ENCODE data around the gene TBC1D10B.
A peak's percentile ranks its signal among the peaks of the same experiment; 100 is the strongest.

TBC1D10B gene

GRCh38 chr16:30352488-30353401 lies 17.5 kb downstream of the TBC1D10B start:
- TF ChIP-seq CTCF (IDR thresholded peaks at IDR 0.05; ENCODE audit: insufficient read depth, low read depth, low read length, missing control alignments), result no peak
- no peak for DNase-seq (ENCODE audit: low read depth)
- H3K4me3 ChIP-seq (ENCODE audit: low read depth, low read length), result no peak overlapping the region

- TF ChIP-seq CTCF (IDR thresholded peaks at IDR 0.05; ENCODE audit: insufficient read depth, low read depth, low read length, missing control alignments), result no peak
- no peak overlapping the region for H3K4me3 ChIP-seq (ENCODE audit: low read depth, low read length)
- DNase-seq (ENCODE audit: low read depth), result no peak
Measured at GRCh38 chr16:30351586-30352419, 18.5 kb downstream of the TBC1D10B start.

GRCh38 chr16:30351001-30351441 lies 19.3 kb downstream of the TBC1D10B start:
- DNase-seq (ENCODE audit: low read depth), result no peak
- TF ChIP-seq CTCF (IDR thresholded peaks at IDR 0.05; ENCODE audit: insufficient read depth, low read depth, low read length, missing control alignments), result no peak
- no peak overlapping the region for H3K4me3 ChIP-seq (ENCODE audit: low read depth, low read length)

GRCh38 chr16:30350134-30350871 lies 20.0 kb downstream of the TBC1D10B start:
- H3K4me3 ChIP-seq (ENCODE audit: low read depth, low read length), result no peak overlapping the region
- no peak for TF ChIP-seq CTCF (IDR thresholded peaks at IDR 0.05; ENCODE audit: insufficient read depth, low read depth, low read length, missing control alignments)
- DNase-seq (ENCODE audit: low read depth), result peak; percentile 94

GRCh38 chr16:30349675-30350074 lies 20.6 kb downstream of the TBC1D10B start:
- H3K4me3 ChIP-seq (ENCODE audit: low read depth, low read length), result no peak overlapping the region
- TF ChIP-seq CTCF (IDR thresholded peaks at IDR 0.05; ENCODE audit: insufficient read depth, low read depth, low read length, missing control alignments), result no peak
- DNase-seq (ENCODE audit: low read depth), result peak; percentile 61

GRCh38 chr16:30348929-30349328 lies 21.4 kb downstream of the TBC1D10B start:
- H3K4me3 ChIP-seq (ENCODE audit: low read depth, low read length), result no peak overlapping the region
- DNase-seq (ENCODE audit: low read depth), result no peak
- no peak for TF ChIP-seq CTCF (IDR thresholded peaks at IDR 0.05; ENCODE audit: insufficient read depth, low read depth, low read length, missing control alignments)

Measured in GM12865 (cell line).